ENCODE data around the gene SLC22A24. TPM values are rescaled to one million over a fixed set of nuclear protein-coding genes. Genes with fewer than 3 reads are reported as not detected.

Gene SLC22A24
- total RNA-seq, 2 experiments from 2014 or later: not detected

Other genes starting within 250 kb of the SLC22A24 start
- not detected for gene CHRM1, start 222.9 kb downstream of the SLC22A24 start, total RNA-seq
- not detected for gene SLC22A6, start 159.3 kb downstream of the SLC22A24 start, total RNA-seq
- gene SLC22A8, start 128.4 kb downstream of the SLC22A24 start, total RNA-seq: not detected
- gene SLC22A25, start 99.4 kb upstream of the SLC22A24 start, total RNA-seq: not detected
- not detected for gene SLC22A9, start 225.6 kb upstream of the SLC22A24 start, total RNA-seq

Data from activated naive CD8-positive, alpha-beta T cell treated with anti-CD3 and anti-CD28 coated beads for 36 hours (primary cell).